Testis (tissue), 2 donors: ENCODE results near the gene PDCD2.

Experiments used
- POLR2A ChIP-seq: fragments of 450-650 bp; IDR thresholded peaks from one replicate; pipeline ENCODE4 v1.6.1; 2017; ENCODE audit warnings: antibody characterized with exemption, mild to moderate bottlenecking, moderate library complexity
- TF ChIP-seq, protein P1 (sequence below), 3 experiments: fragments of 450-650 bp in 2 of 3; fragments of 200-600 bp in 1 of 3; sonication (generic) in 1 of 3; IDR thresholded peaks; one replicate each; pipeline ENCODE4 v1.5.1; 2016 to 2019; ENCODE audit warnings: antibody characterized with exemption in 3 of 3, mild to moderate bottlenecking in 2 of 3, moderate library complexity in 1 of 3

DNA sequence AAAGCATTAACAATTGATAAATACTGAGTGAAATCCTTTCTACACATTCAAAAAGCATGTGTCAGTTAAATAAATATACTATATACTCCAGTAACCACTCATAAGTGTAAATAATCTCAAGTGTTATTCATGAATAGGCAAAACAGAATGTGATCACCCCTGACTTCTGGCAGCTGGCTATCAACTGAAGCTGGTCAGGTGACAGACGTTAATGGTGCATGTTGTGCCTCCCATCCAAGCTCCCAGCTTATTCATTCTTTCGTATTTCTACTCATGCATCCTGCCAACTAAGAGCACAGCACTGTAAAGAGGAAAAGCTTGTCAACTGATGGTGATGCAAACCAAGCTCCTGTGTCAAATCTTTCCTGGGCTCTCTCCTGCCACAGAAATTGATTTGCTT lies 39.0 kb downstream of the PDCD2 start:
- TF ChIP-seq, protein P1, sequence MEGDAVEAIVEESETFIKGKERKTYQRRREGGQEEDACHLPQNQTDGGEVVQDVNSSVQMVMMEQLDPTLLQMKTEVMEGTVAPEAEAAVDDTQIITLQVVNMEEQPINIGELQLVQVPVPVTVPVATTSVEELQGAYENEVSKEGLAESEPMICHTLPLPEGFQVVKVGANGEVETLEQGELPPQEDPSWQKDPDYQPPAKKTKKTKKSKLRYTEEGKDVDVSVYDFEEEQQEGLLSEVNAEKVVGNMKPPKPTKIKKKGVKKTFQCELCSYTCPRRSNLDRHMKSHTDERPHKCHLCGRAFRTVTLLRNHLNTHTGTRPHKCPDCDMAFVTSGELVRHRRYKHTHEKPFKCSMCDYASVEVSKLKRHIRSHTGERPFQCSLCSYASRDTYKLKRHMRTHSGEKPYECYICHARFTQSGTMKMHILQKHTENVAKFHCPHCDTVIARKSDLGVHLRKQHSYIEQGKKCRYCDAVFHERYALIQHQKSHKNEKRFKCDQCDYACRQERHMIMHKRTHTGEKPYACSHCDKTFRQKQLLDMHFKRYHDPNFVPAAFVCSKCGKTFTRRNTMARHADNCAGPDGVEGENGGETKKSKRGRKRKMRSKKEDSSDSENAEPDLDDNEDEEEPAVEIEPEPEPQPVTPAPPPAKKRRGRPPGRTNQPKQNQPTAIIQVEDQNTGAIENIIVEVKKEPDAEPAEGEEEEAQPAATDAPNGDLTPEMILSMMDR (IDR thresholded peaks at IDR 0.05): no peak
- TF ChIP-seq POLR2A: no peak
